CD4-positive, alpha-beta T cell treated with Interleukin-4 for 1 hour (primary cell): ENCODE data around the gene SMIM44.

Experiments used
- DNase-seq, 2 donors: peaks; one replicate each; pipeline ENCODE4 v3.0.0-alpha.2; 2020 to 2022

SMIM44 gene

DNA sequence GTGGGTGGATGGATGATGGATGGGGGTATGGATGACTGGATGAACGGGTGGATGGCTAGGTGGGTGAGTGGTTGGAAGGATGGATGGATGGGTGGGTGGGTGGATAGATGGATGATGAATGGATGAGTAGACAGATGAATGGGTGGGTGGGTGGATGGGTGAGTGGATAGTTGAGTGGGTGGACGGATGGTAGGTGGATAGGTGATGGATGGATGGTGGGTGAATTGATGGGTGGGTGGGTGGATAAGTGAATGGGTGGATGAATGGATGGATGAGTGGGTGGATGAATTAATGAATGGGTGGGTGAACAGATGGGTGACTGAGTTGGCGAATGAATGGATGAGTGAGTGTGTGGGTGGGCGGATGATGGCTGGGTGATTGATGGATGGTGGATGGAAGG, 7.8 kb downstream of the SMIM44 start:
- DNase-seq = no peak

DNA sequence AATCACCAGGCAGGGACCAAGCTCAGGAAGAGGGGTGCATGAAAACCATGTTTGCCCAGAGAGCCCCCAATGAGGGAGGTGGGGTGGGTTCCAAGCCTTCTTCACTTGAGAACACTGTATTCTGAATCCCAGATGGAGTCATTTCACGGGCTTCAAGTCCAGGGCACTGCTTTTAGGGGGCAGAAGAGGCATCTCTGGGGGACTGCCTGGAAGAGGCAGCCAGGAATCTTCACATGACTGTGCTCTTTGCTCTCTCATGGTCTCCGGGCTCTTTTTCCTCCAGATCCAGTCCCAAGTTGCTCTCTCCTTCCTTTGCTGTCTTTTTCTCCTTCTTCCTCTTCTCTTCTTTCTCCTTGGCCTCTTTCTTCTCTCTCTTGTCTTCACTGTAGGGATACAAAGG, 8.6 kb downstream of the SMIM44 start:
- no peak for DNase-seq

DNA sequence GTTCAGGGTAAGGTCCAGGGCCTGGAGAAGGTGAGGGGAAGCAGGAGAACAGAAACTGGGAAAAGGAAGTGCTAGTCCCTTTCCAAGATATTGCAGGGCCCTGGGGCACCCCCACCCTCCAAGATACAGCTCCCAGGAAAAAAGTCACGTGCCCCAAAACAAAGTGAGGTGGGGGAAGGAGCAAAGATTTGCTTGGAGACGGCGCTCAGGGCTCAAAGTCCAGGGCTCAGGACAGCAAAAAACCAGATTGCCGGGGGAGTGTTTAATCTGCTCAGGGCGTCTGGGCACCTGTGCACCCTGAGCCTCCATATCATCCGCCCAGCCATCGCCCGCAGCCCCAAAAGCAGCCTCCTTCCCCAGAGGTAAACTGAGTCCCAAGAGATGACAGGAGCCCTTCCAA, 9.2 kb downstream of the SMIM44 start:
- DNase-seq = no peak

DNA sequence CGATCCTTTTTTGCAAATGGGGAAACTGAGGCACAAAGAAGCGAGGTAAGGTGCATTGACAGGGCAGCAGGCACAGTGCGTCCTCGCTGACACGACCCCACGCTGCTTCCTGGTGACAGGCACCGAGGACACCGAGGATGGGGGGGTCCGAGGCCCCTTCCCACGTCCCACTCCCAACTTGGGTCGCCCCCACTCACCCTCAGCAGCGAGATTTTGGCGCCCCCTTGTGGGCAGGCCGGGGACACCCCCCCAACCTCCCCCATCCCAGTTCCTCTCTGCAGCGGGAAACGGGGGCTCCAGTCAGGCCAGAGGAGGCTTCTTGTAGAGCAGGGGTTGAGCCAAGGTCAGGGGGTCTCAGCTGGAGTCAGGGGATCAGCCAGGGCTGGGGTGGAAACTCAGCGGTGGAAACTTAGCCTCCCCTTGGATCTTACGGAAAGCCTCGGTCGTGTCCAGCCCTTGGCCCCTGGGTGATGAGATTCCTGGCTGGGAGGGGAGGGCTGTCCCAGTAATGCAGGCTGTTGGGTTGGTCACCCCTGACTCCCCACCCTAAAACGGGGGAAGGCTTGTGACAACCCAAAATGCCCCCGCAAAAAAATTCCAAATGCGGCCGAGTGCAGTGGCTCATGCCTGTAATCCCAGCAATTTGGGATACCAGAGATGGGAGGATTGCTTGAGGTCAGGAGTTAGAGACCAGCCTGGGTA, 11.1 kb downstream of the SMIM44 start:
- peak; percentile 18 to 31 for DNase-seq

DNA sequence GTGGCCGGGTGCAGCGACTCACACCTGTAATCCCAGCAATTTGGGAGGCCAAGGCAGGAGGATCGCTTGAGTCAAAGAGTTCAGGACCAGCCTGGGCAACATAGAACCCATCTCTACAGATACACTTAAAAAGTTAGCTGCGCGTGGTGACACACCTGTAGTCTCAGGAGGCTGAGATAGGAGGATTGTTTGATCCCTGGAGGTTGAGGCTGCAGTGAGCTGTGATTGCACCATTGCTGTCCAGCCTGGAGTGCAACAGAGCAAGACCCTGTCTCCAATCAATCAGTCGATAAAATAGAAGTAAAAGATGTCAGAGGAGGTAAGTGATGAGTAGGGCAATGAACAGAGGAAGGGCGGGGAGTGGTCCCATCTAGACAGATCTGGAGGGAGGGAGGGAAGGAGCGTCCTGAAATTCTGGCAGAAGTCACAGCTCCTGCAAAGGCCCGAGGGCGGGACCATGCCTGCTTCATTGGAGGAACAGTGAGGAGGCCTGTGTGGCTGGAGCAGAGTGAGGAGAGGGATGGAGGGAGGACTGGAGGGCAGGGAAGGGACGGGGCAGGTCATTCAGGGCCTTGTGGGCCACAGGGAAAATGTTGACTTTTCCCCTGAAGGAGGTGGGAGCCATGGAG, 12.6 kb downstream of the SMIM44 start:
- DNase-seq = no peak

DNA sequence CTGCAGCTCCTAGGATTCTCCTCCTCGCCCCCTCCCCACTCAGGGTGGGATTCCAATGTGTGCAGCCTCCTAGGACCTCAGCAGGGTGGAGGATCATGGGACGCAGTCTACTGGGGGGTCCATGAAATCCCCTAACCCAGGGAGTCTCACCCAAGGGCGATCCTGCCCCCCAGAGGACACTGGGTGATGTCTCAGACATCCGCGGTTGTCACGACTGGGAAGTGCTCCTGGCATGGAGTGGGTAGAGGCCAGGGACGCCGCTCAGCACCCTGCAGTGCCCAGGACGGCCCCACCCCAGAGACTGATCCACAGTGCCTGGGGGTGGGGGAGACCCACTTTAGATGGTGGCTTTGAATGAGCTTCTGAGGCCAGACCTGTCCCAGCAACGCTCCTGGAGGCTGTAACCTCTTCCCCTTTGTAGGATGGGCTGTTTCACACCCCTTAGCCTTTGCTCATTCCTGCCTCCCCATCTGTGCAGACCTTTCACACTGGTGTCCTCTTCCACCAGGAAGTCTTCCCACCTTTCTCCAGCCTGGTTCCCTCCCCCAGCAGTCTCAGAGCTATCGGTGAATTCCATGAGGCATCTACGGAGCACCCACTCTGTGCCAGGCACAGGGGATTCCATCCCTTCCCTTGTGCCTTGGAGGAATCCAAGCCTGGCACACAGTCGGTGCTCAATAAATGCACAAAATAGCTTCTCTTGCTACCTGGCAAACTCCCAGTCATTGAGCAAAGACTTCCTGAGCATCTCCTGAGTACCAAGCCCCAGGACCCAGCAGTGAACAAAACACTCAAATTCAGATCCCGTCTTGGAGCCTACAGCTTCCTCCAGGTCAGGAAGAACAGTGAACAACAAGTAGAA, 13.4 kb downstream of the SMIM44 start:
- no peak for DNase-seq

DNA sequence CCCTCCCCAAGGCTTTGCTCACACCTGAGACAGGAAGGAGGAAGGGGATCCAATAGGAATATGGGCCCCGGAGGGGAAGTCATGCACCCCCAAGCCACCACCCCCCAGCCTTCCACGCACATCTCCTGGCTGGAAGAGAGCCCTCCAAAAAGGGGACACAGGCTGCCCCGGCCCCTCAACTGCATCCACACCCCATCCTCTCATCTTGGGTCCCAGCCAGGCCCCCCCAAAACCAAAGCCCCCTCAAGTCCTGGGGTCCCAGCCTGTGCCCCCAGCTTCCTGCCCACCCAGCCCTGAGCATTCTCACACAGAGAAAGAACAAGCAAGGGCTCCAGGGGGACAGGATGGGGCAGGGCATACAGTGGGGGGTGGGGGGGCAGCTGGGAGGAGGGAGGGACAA, 15.0 kb downstream of the SMIM44 start:
- no peak for DNase-seq

DNA sequence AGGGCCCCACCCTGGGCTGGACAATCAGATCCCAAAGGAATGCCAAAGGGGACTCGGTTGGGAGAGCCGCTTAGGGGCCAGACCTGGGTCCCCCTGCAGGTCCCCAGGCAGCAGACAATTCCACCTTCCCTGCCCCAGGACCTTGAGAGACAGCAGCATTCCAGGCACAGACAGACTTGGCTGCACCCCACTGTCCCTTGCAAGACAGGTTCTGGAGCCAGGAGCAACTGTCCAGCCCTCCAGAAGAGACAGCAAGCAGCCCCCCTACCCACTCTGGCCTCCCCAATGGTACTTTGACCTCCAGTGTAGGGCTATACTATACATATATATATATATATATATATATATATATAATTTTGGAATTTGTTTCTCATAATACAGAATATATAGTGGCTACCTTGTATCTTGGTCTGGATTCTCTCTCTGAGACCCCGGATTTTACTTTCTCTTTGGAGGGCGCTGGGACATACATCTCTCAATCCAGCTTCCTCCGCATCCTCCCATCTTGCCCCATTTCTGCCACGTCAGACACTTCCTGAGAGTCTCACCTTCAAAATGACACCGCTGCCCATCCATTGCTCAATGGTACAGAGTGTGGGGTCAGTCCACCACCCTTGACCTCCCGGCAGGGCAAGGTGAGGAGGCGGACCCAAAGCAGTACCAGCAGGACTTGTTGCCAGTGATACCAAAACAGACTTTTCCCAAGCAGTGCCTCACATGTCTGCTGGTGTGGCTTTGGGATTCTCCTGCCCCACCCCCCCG, 15.6 kb downstream of the SMIM44 start:
- DNase-seq = no peak

DNA sequence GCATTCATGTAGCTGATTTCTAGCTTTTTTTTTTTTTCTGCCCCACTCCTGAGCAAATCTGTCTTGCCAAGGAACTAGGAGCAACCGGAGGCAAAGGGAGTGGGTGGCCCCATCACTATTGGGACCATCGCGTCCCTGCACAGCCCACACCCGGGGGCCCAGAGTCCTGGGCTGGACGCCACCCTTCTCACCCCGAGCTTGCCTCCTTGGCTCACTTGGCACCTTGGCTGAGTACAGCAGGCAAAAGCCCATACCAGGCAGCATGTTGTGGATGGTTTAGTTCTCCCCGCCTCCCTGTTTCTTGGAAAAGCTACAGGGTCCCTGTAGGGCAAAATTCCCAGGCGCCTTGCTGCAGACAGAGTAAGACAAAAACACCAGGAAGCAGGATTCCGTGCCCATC, 16.6 kb downstream of the SMIM44 start:
- DNase-seq = no peak

DNA sequence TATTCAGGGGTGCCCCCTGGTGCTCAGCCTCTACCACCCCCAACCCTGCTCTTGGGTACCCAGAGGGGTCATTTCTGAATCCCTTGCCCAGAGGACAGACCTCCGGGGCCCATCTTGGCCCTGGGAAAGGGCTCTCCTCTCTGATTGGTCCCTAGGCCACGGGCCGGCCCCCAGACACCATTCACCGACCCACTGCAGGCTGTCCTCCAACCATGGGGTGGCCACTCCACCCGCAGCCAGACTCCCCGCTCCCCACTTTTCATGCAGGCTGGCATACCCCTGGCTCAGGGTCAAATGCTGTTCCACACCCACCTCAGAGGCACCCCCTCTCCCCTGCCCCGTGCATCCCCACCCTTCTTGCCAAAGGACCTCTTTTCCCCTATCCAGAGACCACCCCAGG, 17.7 kb downstream of the SMIM44 start:
- DNase-seq = no peak

DNA sequence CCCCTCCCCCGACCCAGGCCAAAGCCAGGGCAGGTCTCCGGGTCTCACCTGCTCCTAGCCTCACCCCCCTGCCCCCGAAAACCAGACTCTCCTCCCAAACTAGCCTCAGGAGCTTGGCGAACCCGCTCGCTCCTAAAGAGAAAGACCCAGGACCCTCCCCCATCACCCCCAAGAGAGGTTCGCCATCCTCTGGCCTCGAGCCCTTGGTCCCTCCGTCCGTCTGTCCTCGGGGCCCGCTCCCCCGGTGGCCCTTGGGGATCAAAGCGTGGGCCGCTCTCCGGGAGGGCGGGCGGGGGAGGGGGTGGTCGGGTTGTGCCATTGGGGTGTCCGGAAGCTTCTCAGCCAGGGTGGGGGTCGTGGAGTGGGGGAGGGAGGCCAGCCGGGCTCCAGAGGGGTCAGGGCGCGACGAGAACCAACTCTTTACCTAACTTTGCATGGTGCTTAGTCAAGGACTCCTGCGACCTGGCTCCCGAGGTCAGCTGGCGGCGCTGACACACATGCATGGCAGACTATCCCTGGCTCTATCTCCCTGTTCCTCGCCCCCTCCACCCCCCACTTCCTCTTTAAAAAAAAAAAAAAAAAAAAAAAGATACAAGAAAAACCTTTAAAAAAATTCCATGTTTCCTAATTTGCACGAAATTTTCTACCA, 18.5 kb downstream of the SMIM44 start:
- DNase-seq = no peak

DNA sequence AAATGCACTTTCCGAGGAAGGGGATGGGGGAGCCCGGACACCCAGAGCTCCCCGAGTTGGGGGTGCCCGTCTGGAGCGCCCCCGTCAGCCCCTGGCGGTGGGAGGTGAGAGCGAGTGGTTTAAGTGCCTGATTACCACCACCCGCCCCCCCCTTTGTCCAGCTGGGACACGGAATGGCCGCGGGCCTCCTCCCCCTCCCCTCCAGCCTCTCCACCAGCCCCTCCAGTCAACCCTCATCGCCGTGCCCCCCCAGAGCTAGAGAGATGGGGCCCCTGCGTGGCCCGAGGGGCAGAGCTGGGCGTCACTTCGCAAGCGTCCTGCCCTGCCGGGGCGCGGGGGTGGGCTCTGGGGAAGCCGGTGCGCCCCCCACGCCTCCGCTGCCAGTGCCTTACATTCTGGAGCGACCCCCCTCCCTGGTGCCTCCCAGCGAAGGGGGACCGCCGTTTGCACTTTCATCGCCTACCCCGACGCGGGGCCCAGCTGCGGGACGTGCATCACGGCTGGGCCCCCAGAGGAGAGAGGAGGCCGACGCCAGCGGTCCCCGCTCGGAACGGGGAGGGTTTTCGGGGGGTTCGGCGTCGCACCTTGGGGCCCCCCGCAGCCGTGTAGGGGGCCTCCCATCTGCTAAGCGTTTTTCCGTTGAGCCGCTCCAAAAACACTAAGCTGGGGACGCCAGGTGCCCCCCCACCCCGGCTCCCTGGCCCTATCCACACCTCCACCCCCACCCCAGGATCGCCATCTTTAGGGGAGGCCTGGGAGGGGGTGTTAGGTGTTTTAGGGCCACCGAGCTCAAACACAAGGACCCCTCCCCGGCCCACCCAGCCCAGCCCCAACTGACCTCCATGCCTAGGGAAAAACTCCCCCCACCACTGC, 19.3 kb downstream of the SMIM44 start:
- no peak for DNase-seq

DNA sequence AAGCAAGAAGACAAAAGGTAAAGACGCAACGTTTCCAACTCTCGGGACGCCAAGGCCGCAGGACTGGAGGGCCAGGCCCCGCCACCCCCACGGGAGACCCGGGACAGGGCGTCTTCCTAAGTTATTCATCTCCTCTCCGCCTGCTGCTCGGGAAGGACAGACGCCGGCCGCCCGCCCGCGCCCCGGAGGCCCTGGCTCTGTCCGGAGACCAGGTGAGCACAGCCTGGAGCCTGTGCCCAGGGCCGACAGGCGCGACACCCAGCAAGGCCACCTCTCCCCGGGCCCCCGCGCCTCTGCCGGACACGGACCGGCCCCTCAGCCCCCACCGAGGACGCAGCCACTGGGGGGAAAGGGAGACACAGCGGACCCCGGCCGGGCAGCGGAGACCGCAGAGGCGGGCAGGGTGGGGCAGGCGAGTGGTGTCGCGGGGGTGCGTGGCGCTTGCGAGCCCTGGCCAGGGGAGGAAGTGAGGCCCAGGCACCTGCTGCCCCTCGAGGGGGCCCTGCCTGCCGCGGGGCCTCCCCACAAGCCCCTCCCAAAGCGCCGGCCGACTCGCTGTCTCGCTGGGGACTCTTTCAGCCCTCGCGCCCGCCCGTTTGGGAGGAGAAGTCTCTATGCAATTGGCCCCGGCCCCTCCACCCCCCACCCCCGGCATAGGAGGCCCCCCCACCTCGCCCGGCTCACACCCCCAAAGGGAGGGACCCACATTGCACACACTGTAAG, 20.1 kb downstream of the SMIM44 start:
- no peak for DNase-seq

DNA sequence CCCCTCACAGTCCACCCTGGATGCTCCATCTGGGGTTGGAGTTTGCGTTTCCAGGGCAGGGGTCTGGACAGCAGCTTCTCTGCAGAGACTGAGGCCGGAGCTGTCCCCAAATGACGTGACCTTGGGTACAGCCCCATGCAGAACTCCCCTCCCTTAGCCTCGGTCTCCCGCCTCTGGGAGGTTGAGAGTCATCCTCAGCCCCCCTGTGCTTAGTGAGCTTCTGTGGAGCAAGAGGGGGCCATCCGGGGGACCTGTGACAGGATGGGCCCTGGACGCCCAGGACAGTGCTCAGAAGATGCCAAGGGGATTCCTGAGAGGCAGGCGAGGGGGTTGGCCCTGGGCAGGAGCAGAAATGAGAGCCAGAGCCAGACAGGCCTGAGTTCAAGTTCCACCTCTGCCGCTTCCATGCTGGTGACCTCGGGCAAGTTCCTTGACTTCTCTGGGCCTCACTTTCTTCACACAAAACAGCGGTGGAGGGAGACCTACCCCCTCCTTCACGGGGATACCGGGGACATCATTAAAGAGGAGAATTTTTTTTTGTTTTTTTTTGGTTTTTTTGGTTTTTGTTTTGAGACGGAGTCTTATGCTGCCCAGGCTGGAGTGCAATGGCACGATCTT, 23.2 kb downstream of the SMIM44 start:
- DNase-seq = no peak

DNA sequence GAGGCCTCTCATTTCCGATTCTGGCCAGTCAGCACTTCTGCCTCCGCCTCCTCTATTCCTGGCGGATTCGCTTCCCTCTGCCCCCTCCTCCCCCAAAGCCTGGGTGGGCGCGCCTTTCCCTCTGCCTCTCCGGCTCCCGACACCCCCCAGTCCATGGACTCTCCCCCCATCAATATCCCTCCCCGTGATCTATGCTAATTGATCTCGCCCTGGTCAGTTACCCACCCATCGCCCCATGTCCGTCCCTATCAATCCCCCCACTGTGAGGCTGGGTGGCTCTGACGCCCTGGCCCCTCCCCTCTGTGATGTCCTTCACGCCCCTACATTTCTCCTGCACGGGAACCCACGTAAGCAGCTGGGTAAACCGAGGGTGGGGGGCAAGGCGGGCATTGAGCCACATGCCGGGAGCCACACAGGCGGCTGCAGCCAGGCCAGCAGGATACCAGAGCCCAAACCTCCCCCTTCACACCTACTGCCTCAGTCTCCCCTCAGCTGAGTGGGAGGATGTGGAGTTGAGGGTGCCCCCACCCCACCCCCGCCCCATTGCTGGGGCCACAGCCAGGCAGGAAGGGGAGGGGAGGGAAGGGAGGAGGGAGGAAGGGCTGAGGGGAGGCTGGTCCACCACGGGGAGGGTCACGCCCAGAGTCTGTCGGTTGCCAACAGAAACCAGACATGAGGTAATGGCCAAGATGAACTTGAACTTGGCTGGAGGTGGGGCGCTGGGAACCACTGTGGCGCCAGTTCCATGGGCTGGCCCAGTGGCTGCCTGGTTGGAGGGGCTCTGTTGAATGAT, 24.0 kb downstream of the SMIM44 start:
- no peak for DNase-seq

DNA sequence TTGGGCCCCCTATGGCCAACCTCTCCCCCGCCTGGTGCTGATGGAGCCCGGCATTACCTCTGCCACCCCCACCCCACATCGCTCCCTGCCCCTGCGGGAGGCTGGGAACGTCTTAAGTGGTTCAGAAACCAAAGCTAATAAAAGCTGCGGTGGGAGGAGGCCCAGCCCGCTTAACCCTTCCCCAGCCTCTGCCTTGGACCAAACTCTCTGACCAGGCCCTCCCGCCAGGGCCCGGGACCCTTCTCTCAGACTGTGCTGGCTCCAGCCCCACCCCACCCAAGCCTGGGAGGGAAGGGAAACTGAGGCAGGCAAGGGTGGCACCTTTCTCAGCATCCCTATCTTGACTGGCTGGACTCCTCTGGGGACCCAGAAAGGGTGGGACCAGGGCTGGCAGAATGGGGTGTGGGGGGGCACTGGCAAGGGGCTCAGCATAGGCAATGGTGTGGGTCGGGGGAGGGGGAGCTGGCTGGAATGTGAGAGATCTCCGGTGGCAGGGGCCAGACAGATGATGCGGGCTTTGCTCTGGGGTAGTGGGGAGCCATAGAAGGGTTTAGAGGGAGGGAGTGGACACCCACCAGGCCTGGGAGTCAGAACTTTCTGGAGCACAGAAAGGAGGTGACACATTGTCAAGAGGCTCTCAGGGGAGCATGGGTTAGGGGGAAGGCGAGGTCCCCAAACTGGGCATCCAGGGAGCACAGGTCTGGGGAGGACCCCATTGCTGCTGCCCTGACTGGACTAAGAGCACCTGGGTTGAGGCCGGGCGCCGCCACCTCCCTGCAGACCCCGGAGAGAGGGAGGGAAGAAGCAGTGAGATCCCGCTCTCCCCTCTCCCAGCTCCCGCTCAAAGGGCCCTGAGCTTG, 24.8 kb downstream of the SMIM44 start:
- DNase-seq = no peak

DNA sequence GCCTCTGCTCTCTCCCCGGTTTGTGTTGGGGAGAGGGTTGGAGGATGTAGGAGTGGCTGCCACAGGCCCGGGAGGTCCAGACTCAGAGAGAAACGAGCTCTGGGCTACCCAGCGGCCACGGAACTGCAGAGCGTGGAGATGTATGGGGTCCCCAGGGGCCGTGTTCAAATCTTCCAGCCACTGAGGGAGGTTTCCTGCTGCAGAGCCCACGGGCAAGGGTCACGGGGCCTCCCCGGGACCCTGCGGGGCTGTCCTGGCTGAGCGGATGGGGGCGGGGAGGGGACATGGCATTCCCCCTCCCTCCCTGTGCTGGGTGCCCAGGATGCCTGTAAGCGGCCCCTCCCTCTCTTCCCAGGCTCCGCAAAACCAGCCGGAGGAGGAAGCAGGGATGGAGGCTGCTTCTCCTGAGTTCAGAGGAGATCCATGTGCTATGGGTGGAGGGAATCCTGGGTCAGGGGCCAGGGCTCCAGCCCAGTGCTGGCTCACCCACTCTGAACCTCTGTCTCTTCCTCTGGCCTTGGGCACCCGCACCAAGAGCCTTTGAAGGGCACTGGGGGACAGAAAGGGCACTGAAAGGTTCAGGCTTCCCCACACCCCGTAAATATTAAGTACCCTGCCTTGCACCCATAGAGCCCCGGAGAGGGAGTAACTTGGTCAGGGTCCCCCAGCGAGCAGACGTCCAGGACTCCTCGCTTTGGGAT, 25.6 kb downstream of the SMIM44 start:
- DNase-seq = no peak

DNA sequence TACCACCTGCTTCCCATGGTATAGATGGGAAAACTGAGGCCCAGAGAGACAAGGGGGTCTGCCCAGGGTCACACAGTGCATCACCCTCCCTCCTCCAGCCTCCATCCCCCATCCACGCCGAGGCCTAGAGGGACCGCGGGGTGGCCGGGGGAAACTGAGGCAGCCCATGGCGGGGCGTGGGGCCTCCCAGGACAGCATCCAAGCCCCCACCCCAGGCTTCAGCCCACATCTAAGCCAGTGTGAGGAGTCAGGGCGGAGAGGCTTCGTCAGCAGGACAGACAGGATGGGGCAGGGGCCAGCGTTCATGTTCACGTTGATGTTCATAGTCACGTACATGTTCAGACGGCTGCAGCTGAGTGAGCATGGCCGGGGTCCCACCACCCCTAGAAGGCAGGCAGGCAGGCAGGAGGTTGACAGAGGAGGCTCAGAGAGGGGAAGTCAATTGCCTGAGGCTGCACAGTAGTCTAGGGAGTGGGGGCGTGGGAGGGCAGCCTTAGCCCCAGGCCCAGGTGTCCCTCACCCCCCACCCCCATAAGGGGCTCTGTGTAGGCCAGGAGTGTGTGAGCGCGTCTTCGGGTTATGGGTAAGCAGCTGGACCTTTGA, 26.2 kb downstream of the SMIM44 start:
- DNase-seq = no peak
